Mesendoderm (in vitro differentiated cells): Measurements from ENCODE around the gene DUSP9.
"Not testable (repeated sequence)": the region's sequence is repeated elsewhere in the genome, so short reads cannot be mapped to it uniquely, and the experiment has no call there.

Experiments
- DNase-seq: peaks from one replicate; pipeline ENCODE4 v3.0.0; 2013
- H2AK5ac ChIP-seq: 2 replicates; pipeline ENCODE4 v1.6.1; 2013; ENCODE audit warnings: low read length, inconsistent platforms
- H2BK120ac ChIP-seq: 2 replicates; pipeline ENCODE4 v1.6.1; 2013; ENCODE audit warnings: low read depth, mild to moderate bottlenecking, low read length, moderate library complexity, mixed read lengths
- H2BK15ac ChIP-seq: replicated peaks from 2 replicates; pipeline ENCODE4 v1.6.1; 2013; ENCODE audit warnings: low read depth, mild to moderate bottlenecking, moderate library complexity
- H2BK5ac ChIP-seq: 2 replicates; pipeline ENCODE4 v1.6.1; 2013; ENCODE audit warnings: low read length, inconsistent platforms
- H3K18ac ChIP-seq: 2 replicates; pipeline ENCODE4 v1.6.1; 2013; ENCODE audit warnings: mild to moderate bottlenecking, low read length, mixed read lengths
- H3K23ac ChIP-seq: one replicate; pipeline ENCODE4 v1.6.1; 2013; ENCODE audit warnings: low read length
- H3K27ac ChIP-seq: 2 replicates; pipeline ENCODE4 v1.5.1; 2013; ENCODE audit warnings: low read depth, mild to moderate bottlenecking, inconsistent platforms, low read length, moderate library complexity
- H3K27me3 ChIP-seq: 2 replicates; pipeline ENCODE4 v1.6.1; 2013; ENCODE audit warnings: low read length, control low read depth, mild to moderate bottlenecking, inconsistent platforms; ENCODE audit not compliant: insufficient read depth, poor library complexity
- H3K36me3 ChIP-seq: 2 replicates; pipeline ENCODE4 v1.6.1; 2013; ENCODE audit warnings: low read length, inconsistent platforms; ENCODE audit not compliant: control insufficient read depth, insufficient read depth
- H3K4ac ChIP-seq: one replicate; pipeline ENCODE4 v1.6.1; 2013; ENCODE audit warnings: low read depth, mild to moderate bottlenecking, low read length, moderate library complexity
- H3K4me1 ChIP-seq: 2 replicates; pipeline ENCODE4 v1.6.1; 2013; ENCODE audit warnings: low read depth, low read length, inconsistent platforms; ENCODE audit not compliant: control insufficient read depth
- H3K4me2 ChIP-seq: 2 replicates; pipeline ENCODE4 v1.6.1; 2013; ENCODE audit warnings: low read length
- H3K4me3 ChIP-seq: 2 replicates; pipeline ENCODE4 v1.5.1; 2013; ENCODE audit warnings: mild to moderate bottlenecking, low read length
- H3K56ac ChIP-seq: one replicate; pipeline ENCODE4 v1.6.1; 2013; ENCODE audit warnings: low read length
- H3K79me1 ChIP-seq: 2 replicates; pipeline ENCODE4 v1.6.1; 2013; ENCODE audit warnings: low read length, inconsistent platforms
- H3K79me2 ChIP-seq: 2 replicates; pipeline ENCODE4 v1.6.1; 2013; ENCODE audit warnings: mild to moderate bottlenecking, low read length; ENCODE audit not compliant: control insufficient read depth, insufficient read depth
- H3K9ac ChIP-seq: 2 replicates; pipeline ENCODE4 v1.6.1; 2013; ENCODE audit warnings: low read length, inconsistent platforms
- H4K5ac ChIP-seq: one replicate; pipeline ENCODE4 v1.6.1; 2013; ENCODE audit warnings: low read length
- H4K8ac ChIP-seq: one replicate; pipeline ENCODE4 v1.6.1; 2013; ENCODE audit warnings: low read depth, mild to moderate bottlenecking, control low read depth, low read length, moderate library complexity
- WGBS: extraction: QIAGEN DNeasy Blood & Tissue Kit; methylation state at CpG from one replicate; pipeline ENCODE4 v1.1.7; 2013; ENCODE audit warnings: low lambda C conversion rate, missing lambda C conversion rate; ENCODE audit not compliant: insufficient coverage; ENCODE audit errors: extremely low coverage; 5-methylcytosine and 5-hydroxymethylcytosine counted together

The DUSP9 gene

DNA sequence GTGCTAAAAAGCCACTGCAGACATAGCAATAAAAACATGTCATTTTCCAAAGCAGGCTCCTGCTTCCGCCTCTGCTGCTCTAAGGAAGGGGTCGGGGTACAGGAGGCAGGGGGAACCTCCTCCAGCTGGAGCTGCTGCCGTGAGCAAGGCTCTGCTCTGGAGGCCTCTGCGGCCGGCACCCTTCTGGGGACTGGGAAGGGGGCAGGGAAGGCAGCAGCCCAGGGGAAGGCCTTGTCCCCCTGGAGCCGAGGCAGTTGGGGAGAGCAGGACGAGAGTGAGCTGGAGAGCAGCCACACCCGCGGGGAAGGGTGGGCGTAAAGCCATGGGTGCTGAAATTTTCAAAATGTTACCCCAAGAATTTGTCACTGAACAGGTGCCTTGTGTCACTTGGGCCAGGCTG lies 49.5 kb downstream of the DUSP9 start:
- H3K79me1 ChIP-seq, H3K27ac ChIP-seq, H3K36me3 ChIP-seq, H3K27me3 ChIP-seq, H3K4me1 ChIP-seq, DNase-seq, H3K9ac ChIP-seq, H3K56ac ChIP-seq, H2BK5ac ChIP-seq, H3K79me2 ChIP-seq, H2AK5ac ChIP-seq, H3K4me2 ChIP-seq, H2BK120ac ChIP-seq, H3K4ac ChIP-seq, H3K18ac ChIP-seq, H2BK15ac ChIP-seq, H3K4me3 ChIP-seq, H4K8ac ChIP-seq, H3K23ac ChIP-seq, H4K5ac ChIP-seq: not testable (repeated sequence)
- no CpG with 5 or more reads among the region's 10 CpGs for WGBS

DNA sequence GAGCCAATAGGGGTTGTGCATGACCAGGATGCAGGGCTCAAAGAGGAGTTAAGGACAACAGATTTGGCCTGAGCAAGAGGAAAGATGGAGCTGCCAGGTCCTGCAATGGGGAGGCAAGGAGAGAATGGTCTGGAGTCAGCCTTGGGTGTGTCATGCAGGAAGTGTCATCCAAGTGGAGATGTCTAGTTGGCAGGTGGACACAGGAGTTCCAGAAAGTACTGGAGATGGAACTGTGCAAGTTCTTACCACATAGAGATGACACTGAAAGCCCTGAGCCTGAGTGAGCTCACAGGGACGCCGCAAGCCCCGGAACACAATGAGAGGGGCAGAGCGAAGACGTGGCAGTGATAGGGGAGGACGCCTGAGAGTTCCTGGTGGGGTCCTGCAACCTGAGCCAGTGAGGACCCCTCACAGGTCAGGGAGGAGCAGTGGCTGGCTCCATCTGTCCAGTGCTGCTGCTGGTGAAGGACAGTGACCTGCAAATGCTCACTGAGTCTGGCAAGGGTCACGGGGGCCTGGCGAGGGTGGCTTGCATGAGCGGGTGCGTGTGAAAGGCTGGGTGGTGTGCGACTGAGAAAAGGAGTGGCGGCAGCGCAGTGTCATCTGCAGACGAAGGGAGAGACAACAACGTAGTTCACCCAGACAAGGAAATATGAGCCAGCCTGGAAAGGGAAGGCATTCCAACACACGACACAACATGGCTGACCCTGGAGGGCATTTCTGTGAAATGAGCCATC lies 50.2 kb downstream of the DUSP9 start:
- no CpG with 5 or more reads among the region's 16 CpGs for WGBS
- H3K4me3 ChIP-seq, H3K4me2 ChIP-seq, H4K5ac ChIP-seq, H3K56ac ChIP-seq, H3K36me3 ChIP-seq, H3K79me1 ChIP-seq, H3K23ac ChIP-seq, H4K8ac ChIP-seq, H2AK5ac ChIP-seq, H3K4me1 ChIP-seq, H2BK5ac ChIP-seq, H3K79me2 ChIP-seq, H3K27ac ChIP-seq, H3K9ac ChIP-seq, H3K18ac ChIP-seq, H2BK15ac ChIP-seq, H3K27me3 ChIP-seq, DNase-seq, H2BK120ac ChIP-seq, H3K4ac ChIP-seq: not testable (repeated sequence)

DNA sequence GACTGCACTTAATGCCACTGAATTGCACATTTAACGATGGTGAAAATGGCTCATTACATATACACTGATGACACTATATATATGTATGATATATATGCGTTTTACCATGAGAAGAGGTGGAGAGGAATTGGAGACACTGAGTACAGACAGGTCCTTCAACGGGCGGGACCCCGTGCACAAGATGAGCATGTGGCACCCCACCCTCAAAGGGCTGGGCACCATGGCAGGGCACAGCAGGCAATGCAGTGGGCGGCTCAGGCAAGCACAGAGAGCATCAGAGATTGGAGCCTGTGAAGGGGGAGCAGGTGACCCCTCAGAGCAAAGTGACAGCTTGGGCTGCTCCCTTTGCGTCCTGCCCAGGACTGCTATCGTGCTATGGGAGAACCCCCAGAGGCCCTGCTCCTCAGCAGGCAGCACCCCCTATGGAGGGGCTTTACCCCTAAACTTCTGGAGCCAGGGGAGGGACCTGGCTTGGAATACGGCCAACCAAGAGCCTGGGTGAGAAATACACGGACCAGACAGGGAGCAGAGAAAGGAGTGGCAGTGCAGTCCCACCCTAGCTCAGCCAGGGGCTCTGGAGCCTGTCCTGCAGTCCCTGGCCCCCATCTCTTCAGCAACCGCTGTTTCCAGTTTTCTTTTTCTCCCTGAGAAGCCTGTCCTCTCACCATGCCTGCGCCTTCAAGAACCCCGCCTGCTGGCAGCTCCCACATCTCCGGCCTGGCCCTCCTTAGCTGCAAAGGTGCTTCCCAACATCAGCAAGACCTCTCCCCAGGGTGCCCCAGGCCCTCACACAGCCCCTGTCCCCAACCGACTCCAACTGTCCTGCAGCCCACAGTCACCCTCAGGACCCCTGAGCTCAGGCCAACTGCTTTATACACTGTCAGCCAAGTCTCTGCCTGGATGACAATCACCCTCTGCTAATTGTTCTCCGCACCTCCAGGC lies 51.2 kb downstream of the DUSP9 start:
- no peak for DNase-seq
- Histone ChIP-seq H3K4me1 (no peaks in the 10 kb centered on the region), H3K36me3 (no peaks in the 10 kb centered on the region), H3K27me3 (no peaks in the 10 kb centered on the region), H3K56ac (no peak overlapping the region), H3K4me3 (no peak overlapping the region), H2AK5ac (no peak overlapping the region), H4K8ac (no peak overlapping the region), H3K9ac (no peak overlapping the region), H2BK120ac (no peak overlapping the region), H3K79me1 (no peaks in the 10 kb centered on the region), H3K4ac (no peak overlapping the region), H3K79me2 (no peaks in the 10 kb centered on the region), H2BK15ac (no peak overlapping the region), H3K4me2 (no peak overlapping the region), H4K5ac (no peak overlapping the region), H2BK5ac (no peak overlapping the region), H3K18ac (no peak overlapping the region), H3K23ac (no peak overlapping the region), H3K27ac (no peak overlapping the region)
- no CpG with 5 or more reads among the region's 16 CpGs for WGBS

DNA sequence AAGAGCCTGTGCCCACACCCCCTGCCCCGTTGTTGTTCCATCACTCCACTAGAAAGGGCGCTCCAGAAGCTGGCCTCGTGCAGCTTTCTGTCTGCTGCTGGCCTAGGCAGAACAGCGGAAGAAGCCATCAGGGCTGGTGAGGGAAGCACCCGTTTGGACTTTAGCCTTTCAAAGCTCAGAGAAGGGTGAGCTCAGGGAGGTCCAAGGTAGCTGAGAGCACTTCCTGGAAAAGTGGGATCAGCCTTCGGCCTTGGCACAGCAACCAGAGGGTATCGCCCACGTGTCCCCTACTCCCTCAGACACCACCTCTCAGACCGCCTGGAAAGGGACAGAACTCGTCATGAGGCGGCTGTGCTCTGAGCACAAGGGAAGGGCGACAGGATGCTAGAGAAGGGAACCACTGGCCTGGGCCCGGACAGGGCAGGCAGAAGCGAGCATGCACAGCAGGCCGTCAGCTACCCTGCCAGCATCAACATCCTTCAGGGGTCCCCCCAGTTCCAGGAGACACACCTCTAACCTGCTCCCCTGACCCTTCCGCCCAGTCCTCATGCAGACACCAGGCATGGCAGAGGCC lies 52.3 kb downstream of the DUSP9 start:
- H2BK15ac ChIP-seq, H3K4me1 ChIP-seq, H3K27ac ChIP-seq, H3K27me3 ChIP-seq, H3K23ac ChIP-seq, H3K56ac ChIP-seq, H3K4me3 ChIP-seq, H3K18ac ChIP-seq, H2BK5ac ChIP-seq, H4K8ac ChIP-seq, H3K79me2 ChIP-seq, H2AK5ac ChIP-seq, H3K79me1 ChIP-seq, H3K4me2 ChIP-seq, H2BK120ac ChIP-seq, H4K5ac ChIP-seq, DNase-seq, H3K9ac ChIP-seq, H3K36me3 ChIP-seq, H3K4ac ChIP-seq: not testable (repeated sequence)
- no CpG with 5 or more reads among the region's 16 CpGs for WGBS

DNA sequence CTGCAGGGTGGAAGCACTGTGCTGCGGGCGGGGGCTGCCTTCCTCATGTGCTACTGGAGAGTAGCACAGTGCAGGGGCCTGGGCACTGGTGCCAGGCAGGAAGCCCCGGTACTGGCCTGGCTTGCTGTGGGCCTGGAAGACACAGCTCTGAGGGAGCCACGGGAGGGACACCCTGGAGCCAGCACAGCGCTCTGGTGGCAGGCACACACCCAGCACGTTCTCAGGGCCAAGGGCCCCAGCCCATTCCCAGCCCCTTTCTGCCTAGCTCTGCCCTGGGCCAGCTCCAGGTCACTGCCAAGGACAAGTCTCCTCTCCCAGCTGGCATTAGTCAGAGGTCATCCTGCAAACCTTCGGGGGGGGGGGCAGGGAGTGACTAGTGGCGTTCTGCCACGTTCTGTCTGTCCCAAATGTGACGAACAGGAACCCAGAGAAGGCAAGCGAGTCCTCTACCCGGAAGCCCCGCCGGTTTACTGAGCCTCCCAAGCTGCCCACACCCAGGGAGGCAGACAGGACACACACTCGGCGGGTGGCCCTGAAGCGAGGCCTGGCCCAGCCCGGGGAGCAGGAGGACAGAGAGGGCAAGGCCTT lies 52.9 kb downstream of the DUSP9 start:
- H3K56ac ChIP-seq, H3K4me1 ChIP-seq, H3K4ac ChIP-seq, H2BK15ac ChIP-seq, H4K5ac ChIP-seq, H3K4me3 ChIP-seq, H3K27ac ChIP-seq, H4K8ac ChIP-seq, H3K79me1 ChIP-seq, H3K36me3 ChIP-seq, H3K4me2 ChIP-seq, H3K9ac ChIP-seq, H2BK5ac ChIP-seq, H3K79me2 ChIP-seq, H3K23ac ChIP-seq, H2BK120ac ChIP-seq, H3K18ac ChIP-seq, DNase-seq, H3K27me3 ChIP-seq, H2AK5ac ChIP-seq: not testable (repeated sequence)
- no CpG with 5 or more reads among the region's 18 CpGs for WGBS
